NCI-H510A treated with DMSO at 0.1 percent for 48 hours (cell line): ENCODE results near the gene CD226.

Experiments
- DNase-seq: peaks from one replicate; lab custom pipeline; 2025; lab: John Stamatoyannopoulos, UW

CD226 gene

GRCh38 chr18:69814861-69815385 is 132.8 kb downstream of the CD226 start:
- DNase-seq = no peak

- no peak for DNase-seq
These were observed 134.1 kb downstream of the CD226 start for GRCh38 chr18:69813559-69813958.

GRCh38 chr18:69808399-69808798 is 139.3 kb downstream of the CD226 start:
- no peak for DNase-seq

GRCh38 chr18:69804776-69805501 is 142.7 kb downstream of the CD226 start:
- DNase-seq = no peak
